OCI-LY3 (cell line): Measurements from ENCODE around the gene ITPR3.

Source experiments
- EZH2phosphoT487 ChIP-seq: fragments of 200-600 bp; shearing (Covaris generic); IDR thresholded peaks from 2 replicates; pipeline ENCODE4 v1.6.1; 2018; ENCODE audit warnings: antibody characterized with exemption, mixed run types, low read depth
- TF ChIP-seq, protein P1 (sequence below): fragments of 200-600, 300-600 bp; sonication (generic); IDR thresholded peaks from 2 replicates; pipeline ENCODE4 v1.5.1; 2014; ENCODE audit warnings: antibody characterized with exemption, low read length, low read depth

DNA sequence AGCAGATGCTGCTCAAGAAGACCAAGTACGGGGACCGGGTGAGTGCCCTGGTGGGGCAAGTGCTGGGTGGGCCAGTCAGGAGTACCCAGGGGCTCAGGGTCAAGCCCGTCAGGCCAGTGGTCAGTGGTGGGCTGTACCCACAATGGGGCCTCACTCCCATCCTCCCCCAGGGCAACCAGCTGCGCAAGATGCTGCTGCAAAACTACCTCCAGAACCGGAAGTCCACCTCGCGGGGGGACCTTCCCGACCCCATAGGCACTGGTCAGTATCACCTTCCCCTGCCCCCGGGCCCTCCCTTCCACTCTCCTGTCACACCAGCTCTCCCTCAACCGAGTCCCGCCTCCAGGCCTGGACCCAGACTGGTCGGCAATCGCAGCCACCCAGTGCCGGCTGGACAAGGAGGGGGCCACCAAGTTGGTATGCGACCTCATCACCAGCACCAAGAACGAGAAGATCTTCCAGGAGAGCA is 63.3 kb downstream of the ITPR3 start:
- TF ChIP-seq, protein P1, sequence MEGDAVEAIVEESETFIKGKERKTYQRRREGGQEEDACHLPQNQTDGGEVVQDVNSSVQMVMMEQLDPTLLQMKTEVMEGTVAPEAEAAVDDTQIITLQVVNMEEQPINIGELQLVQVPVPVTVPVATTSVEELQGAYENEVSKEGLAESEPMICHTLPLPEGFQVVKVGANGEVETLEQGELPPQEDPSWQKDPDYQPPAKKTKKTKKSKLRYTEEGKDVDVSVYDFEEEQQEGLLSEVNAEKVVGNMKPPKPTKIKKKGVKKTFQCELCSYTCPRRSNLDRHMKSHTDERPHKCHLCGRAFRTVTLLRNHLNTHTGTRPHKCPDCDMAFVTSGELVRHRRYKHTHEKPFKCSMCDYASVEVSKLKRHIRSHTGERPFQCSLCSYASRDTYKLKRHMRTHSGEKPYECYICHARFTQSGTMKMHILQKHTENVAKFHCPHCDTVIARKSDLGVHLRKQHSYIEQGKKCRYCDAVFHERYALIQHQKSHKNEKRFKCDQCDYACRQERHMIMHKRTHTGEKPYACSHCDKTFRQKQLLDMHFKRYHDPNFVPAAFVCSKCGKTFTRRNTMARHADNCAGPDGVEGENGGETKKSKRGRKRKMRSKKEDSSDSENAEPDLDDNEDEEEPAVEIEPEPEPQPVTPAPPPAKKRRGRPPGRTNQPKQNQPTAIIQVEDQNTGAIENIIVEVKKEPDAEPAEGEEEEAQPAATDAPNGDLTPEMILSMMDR: no peak
- no peak for TF ChIP-seq EZH2phosphoT487
